HL-60 (cell line): ENCODE results near the gene TTC31.

Source experiments
- GABPA ChIP-seq: IDR thresholded peaks from 2 replicates; pipeline ENCODE4 v1.6.1; 2012; ENCODE audit warnings: low read depth
- POLR2AphosphoS5 ChIP-seq: IDR thresholded peaks from 2 replicates; pipeline ENCODE4 v1.6.1; 2012; ENCODE audit warnings: low read depth
- SPI1 ChIP-seq: IDR thresholded peaks from 2 replicates; pipeline ENCODE4 v1.6.1; 2012; ENCODE audit warnings: low read depth, mild to moderate bottlenecking, borderline replicate concordance
- TF ChIP-seq, protein P1 (sequence below): IDR thresholded peaks from one replicate; pipeline ENCODE4 v1.5.1; 2011; ENCODE audit warnings: low read length, control low read depth, inconsistent platforms; ENCODE audit not compliant: insufficient read depth
- TF ChIP-seq, protein P2 (sequence below): IDR thresholded peaks from 2 replicates; pipeline ENCODE4 v1.6.1; 2012; ENCODE audit warnings: low read depth; ENCODE audit not compliant: insufficient replicate concordance

DNA sequence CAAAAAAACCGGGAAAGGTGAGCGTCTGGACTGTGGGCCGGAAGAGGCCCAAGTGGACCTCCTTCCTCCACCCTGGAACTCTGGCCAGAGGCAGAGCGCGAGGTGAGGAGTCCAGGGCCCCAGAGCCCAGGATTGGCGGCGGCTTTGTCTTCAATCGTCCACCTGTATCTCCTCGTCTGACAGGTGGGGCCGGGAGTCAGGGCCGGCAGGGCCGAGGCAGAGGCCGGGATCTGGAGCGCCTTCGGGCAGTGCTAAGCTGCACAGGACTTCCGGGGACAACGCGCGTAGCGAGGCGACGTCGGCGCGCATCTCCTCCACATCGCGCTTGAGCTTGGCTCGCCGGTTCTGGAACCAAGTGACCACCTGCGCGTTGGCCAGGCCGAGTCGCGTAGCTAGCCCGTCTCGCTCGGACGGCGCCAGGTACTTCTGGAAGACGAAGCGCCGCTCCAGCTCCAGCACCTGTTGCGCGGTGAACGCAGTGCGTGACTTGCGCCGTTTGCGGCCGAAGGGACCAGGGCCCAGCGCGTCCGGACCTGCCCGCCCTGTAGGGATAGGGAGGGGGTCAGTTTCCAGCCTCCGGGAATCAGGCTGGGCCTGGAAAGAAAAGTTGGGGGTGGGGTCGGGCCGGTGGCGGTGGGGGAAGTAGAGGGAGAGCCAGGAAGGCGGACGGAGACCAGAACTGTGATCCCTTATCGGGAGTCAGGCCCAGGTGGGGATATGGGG is 15.1 kb downstream of the TTC31 start:
- TF ChIP-seq POLR2AphosphoS5 (no peak), GABPA (no peak), SPI1 (no peak)
- TF ChIP-seq, protein P1, sequence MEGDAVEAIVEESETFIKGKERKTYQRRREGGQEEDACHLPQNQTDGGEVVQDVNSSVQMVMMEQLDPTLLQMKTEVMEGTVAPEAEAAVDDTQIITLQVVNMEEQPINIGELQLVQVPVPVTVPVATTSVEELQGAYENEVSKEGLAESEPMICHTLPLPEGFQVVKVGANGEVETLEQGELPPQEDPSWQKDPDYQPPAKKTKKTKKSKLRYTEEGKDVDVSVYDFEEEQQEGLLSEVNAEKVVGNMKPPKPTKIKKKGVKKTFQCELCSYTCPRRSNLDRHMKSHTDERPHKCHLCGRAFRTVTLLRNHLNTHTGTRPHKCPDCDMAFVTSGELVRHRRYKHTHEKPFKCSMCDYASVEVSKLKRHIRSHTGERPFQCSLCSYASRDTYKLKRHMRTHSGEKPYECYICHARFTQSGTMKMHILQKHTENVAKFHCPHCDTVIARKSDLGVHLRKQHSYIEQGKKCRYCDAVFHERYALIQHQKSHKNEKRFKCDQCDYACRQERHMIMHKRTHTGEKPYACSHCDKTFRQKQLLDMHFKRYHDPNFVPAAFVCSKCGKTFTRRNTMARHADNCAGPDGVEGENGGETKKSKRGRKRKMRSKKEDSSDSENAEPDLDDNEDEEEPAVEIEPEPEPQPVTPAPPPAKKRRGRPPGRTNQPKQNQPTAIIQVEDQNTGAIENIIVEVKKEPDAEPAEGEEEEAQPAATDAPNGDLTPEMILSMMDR: no peak
- TF ChIP-seq, protein P2, sequence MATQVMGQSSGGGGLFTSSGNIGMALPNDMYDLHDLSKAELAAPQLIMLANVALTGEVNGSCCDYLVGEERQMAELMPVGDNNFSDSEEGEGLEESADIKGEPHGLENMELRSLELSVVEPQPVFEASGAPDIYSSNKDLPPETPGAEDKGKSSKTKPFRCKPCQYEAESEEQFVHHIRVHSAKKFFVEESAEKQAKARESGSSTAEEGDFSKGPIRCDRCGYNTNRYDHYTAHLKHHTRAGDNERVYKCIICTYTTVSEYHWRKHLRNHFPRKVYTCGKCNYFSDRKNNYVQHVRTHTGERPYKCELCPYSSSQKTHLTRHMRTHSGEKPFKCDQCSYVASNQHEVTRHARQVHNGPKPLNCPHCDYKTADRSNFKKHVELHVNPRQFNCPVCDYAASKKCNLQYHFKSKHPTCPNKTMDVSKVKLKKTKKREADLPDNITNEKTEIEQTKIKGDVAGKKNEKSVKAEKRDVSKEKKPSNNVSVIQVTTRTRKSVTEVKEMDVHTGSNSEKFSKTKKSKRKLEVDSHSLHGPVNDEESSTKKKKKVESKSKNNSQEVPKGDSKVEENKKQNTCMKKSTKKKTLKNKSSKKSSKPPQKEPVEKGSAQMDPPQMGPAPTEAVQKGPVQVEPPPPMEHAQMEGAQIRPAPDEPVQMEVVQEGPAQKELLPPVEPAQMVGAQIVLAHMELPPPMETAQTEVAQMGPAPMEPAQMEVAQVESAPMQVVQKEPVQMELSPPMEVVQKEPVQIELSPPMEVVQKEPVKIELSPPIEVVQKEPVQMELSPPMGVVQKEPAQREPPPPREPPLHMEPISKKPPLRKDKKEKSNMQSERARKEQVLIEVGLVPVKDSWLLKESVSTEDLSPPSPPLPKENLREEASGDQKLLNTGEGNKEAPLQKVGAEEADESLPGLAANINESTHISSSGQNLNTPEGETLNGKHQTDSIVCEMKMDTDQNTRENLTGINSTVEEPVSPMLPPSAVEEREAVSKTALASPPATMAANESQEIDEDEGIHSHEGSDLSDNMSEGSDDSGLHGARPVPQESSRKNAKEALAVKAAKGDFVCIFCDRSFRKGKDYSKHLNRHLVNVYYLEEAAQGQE: no peak
